GM23248 (cell line): Measurements from ENCODE around the gene GABRR3.

Experiments
- EZH2 ChIP-seq: fragments of 200-600 bp; sonication (generic); IDR thresholded peaks from 2 replicates; pipeline ENCODE4 v1.6.1; 2018; ENCODE audit warnings: antibody characterized with exemption, mild to moderate bottlenecking; ENCODE audit not compliant: insufficient read depth, poor library complexity, severe bottlenecking
- EZH2phosphoT487 ChIP-seq: fragments of 200-600 bp; sonication (generic); IDR thresholded peaks from 2 replicates; pipeline ENCODE4 v1.6.1; 2018; ENCODE audit warnings: antibody characterized with exemption, moderate library complexity, mild to moderate bottlenecking, low read depth; ENCODE audit not compliant: insufficient read depth

DNA sequence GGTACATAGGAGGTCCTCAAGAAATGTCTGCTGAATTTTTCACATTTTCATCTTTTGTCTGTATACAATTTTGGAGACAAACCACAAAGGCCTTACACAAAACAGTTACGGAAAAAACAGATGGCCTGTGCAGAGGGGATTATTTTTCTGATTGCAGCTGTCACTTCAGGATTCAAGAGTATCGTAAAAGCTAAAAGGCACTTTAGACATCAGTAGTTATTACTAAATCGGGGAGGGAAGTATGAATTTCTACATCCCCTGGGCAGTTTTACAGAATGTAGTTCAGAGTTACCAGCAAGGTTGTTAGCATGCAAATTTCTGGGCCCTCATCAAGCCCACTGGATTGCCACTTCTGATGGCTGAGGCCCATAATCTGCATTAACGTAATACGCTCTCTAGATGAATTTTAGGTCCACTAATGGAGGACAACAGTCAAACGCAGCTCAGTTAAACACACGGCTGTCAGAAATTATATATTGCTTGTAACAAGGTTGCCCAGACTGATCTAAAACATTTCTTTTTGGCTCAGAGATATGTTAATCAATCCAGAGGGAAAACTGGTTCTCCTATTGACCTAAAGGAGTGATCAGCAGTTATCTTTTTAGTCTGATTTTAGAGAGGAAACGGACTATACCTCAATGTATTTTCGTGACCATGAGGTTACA is 64.0 kb downstream of the GABRR3 start:
- no peak for TF ChIP-seq EZH2
- TF ChIP-seq EZH2phosphoT487: no peak
